ENCODE measurements around the gene LRRC17.

DNA sequence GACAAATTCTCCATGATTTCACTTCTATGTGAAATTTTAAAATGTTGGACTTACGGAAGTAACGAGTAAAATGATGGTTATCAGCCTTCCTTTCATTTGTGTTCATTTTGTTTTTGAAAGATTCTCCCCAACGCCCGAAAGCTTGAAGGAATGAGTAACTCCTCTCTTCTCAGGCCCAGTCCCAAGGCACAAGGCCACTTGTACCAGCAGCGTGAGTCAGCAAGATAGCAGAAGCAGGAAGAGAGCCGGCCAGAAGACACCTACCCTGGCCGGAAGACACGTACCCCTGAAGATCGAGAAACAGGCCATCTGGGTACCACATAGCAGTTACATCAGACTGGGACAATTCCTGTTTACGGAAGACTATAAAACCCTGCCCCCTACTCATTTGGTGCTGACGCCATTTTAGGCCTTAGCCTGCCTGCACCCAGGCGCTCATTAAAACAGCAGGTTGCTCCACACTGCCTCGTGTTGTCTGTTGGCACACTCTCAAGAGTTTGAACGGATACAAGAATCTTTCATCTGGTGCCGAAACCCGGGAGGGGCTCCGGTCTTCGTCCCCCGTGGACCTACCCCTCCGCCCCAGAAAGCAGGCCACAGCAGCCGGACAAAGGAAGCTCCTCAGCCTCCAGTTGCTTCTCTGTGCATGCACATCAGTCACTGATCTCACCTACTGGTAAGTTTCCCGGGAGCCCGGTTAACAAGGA, 60.4 kb downstream of the LRRC17 start:
- TF ChIP-seq POLR2A (IDR thresholded peaks at IDR 0.05): no peak
- TF ChIP-seq, protein P1, sequence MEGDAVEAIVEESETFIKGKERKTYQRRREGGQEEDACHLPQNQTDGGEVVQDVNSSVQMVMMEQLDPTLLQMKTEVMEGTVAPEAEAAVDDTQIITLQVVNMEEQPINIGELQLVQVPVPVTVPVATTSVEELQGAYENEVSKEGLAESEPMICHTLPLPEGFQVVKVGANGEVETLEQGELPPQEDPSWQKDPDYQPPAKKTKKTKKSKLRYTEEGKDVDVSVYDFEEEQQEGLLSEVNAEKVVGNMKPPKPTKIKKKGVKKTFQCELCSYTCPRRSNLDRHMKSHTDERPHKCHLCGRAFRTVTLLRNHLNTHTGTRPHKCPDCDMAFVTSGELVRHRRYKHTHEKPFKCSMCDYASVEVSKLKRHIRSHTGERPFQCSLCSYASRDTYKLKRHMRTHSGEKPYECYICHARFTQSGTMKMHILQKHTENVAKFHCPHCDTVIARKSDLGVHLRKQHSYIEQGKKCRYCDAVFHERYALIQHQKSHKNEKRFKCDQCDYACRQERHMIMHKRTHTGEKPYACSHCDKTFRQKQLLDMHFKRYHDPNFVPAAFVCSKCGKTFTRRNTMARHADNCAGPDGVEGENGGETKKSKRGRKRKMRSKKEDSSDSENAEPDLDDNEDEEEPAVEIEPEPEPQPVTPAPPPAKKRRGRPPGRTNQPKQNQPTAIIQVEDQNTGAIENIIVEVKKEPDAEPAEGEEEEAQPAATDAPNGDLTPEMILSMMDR (IDR thresholded peaks at IDR 0.05 in 8 of 11, conservative IDR thresholded peaks at IDR 0.05 in 3 of 11): no peak
